ENCODE results near the gene MAPKAPK2. TPM values are rescaled to one million over a fixed set of nuclear protein-coding genes. Genes with fewer than 3 reads are reported as not detected.

The MAPKAPK2 gene
- total and polyA plus RNA-seq, 2 donors (not counting 1 experiment from before 2014, with no cell fraction given): 60.3 to 85.8 TPM

DNA sequence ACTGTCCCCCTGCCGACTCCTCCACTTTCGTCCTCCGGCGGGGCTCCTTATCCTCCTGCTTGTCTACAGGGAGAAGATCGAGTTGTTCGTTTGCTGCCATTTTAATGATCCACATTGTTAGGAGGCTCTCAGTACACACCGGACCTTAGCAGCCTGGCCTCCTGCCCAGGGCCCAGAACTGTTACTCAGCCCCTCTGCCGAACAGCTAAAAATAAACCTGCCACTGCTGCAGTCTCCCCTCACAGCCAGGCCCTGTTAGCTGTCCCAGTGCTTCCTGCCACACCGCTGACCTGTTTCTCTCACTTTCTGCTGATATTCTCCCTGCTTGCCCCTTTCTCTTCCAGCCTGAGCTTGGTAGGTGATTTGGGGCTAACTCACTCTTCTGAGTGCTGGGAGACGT is 8.3 kb downstream of the MAPKAPK2 start:
- H3K4me1 Mint-ChIP-seq: peaks cover 88% of the 10 kb centered on the region
- H3K27me3 Mint-ChIP-seq: no peaks in the 10 kb centered on the region
- WGBS (ENCODE audit: insufficient coverage): 88% methylated on average over 8 of the region's 10 CpGs
- ChIA-PET POLR2A (no interaction called here), CTCF (interaction anchor here (0.5 to 2.8 kb wide), 6 partner anchors 16 to 218 kb away, joined by 3 to 17 read pairs (median 4); no protein-coding TSS in a partner anchor)
- no peak overlapping the region for H3K4me3 Mint-ChIP-seq
- DNase-seq: no peak
- no peak for ATAC-seq (ENCODE audit: low read depth)
- Histone ChIP-seq H3K4me3 (ENCODE audit: control extremely low read depth in 1 of 5, extremely low read depth in 1 of 5, insufficient read depth in 1 of 5, low read depth in 2 of 5, low read length in 4 of 5) (no peak overlapping the region), H3K36me3 (replicated peaks in 1 of 2; ENCODE audit: control extremely low read depth in 1 of 2, control insufficient read depth in 1 of 2, extremely low read depth in 1 of 2, insufficient read depth in 2 of 2, low read length in 1 of 2) (peaks cover 3 to 40% of the 10 kb centered on the region in 2 experiments), H3K9ac (ENCODE audit: low read length) (no peak overlapping the region), H3K27ac (ENCODE audit: low read length in 2 of 2) (no peak overlapping the region), H3K27me3 (replicated peaks in 1 of 4; ENCODE audit: control extremely low read depth in 1 of 4, control insufficient read depth in 3 of 4, insufficient read depth in 4 of 4, low read length in 3 of 4) (no peaks in the 10 kb centered on the region), H3K4me1 (ENCODE audit: control insufficient read depth in 2 of 2, insufficient read depth in 2 of 2, low read length in 2 of 2) (peaks cover 33 to 36% of the 10 kb centered on the region in 2 donors), H3K4me2 (replicated peaks; ENCODE audit: low read depth, low read length, poor library complexity, severe bottlenecking) (no peak overlapping the region), H3K9me3 (ENCODE audit: control extremely low read depth in 1 of 3, control insufficient read depth in 2 of 3, insufficient read depth in 1 of 3, low read length in 2 of 3) (no peaks in the 10 kb centered on the region), H2AFZ (ENCODE audit: insufficient read depth, low read depth, low read length, poor library complexity, severe bottlenecking) (no peak overlapping the region), H3K79me2 (ENCODE audit: control insufficient read depth, insufficient read depth, low read length) (peaks cover 98% of the 10 kb centered on the region), H4K20me1 (ENCODE audit: control insufficient read depth, insufficient read depth, low read length, poor library complexity, severe bottlenecking) (peaks cover 98% of the 10 kb centered on the region)
- H3K27ac Mint-ChIP-seq: peak overlapping the region; percentile 67
- intact Hi-C loops (cut with micrococcal nuclease): no loop called here
- no peak for TF ChIP-seq EZH2 (IDR thresholded peaks at IDR 0.05; ENCODE audit: borderline replicate concordance, insufficient read depth, low read depth, low read length, poor library complexity, severe bottlenecking)
- TF ChIP-seq, protein P1, sequence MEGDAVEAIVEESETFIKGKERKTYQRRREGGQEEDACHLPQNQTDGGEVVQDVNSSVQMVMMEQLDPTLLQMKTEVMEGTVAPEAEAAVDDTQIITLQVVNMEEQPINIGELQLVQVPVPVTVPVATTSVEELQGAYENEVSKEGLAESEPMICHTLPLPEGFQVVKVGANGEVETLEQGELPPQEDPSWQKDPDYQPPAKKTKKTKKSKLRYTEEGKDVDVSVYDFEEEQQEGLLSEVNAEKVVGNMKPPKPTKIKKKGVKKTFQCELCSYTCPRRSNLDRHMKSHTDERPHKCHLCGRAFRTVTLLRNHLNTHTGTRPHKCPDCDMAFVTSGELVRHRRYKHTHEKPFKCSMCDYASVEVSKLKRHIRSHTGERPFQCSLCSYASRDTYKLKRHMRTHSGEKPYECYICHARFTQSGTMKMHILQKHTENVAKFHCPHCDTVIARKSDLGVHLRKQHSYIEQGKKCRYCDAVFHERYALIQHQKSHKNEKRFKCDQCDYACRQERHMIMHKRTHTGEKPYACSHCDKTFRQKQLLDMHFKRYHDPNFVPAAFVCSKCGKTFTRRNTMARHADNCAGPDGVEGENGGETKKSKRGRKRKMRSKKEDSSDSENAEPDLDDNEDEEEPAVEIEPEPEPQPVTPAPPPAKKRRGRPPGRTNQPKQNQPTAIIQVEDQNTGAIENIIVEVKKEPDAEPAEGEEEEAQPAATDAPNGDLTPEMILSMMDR (IDR thresholded peaks at IDR 0.05): no peak
- H3K9me3 Mint-ChIP-seq (ENCODE audit: insufficient read depth): no peaks in the 10 kb centered on the region

- peaks cover 99% of the 10 kb centered on the region for H4K20me1 ChIP-seq (ENCODE audit: control insufficient read depth, insufficient read depth, low read length, poor library complexity, severe bottlenecking)
- no peak overlapping the region for H3K9ac ChIP-seq (ENCODE audit: low read length)
- H3K79me2 ChIP-seq (ENCODE audit: control insufficient read depth, insufficient read depth, low read length): peaks cover 98% of the 10 kb centered on the region
- peaks cover 88% of the 10 kb centered on the region for H3K4me1 Mint-ChIP-seq
- H3K4me2 ChIP-seq (replicated peaks; ENCODE audit: low read depth, low read length, poor library complexity, severe bottlenecking): no peak overlapping the region
- WGBS (ENCODE audit: insufficient coverage): 98% methylated on average over 5 of the region's 7 CpGs
- H3K27ac ChIP-seq (ENCODE audit: low read length in 2 of 2): no peak overlapping the region
- H3K4me3 Mint-ChIP-seq: no peak overlapping the region
- H3K27me3 ChIP-seq (replicated peaks in 1 of 4; ENCODE audit: control extremely low read depth in 1 of 4, control insufficient read depth in 3 of 4, insufficient read depth in 4 of 4, low read length in 3 of 4): no peaks in the 10 kb centered on the region
- no peaks in the 10 kb centered on the region for H3K27me3 Mint-ChIP-seq
- ATAC-seq (ENCODE audit: low read depth) (no peak), DNase-seq (no peak)
- no peak overlapping the region for H2AFZ ChIP-seq (ENCODE audit: insufficient read depth, low read depth, low read length, poor library complexity, severe bottlenecking)
- CTCF ChIA-PET: interaction anchor here (0.8 to 1.5 kb wide), 5 partner anchors 16 to 35 kb away, joined by 3 to 4 read pairs (median 3); no protein-coding TSS in a partner anchor
- intact Hi-C loops (cut with micrococcal nuclease): no loop called here
- no peaks in the 10 kb centered on the region for H3K9me3 ChIP-seq (ENCODE audit: control extremely low read depth in 1 of 3, control insufficient read depth in 2 of 3, insufficient read depth in 1 of 3, low read length in 2 of 3)
- H3K4me3 ChIP-seq (ENCODE audit: control extremely low read depth in 1 of 5, extremely low read depth in 1 of 5, insufficient read depth in 1 of 5, low read depth in 2 of 5, low read length in 4 of 5): no peak overlapping the region
- TF ChIP-seq EZH2 (IDR thresholded peaks at IDR 0.05; ENCODE audit: borderline replicate concordance, insufficient read depth, low read depth, low read length, poor library complexity, severe bottlenecking): no peak
- TF ChIP-seq, protein P1 (IDR thresholded peaks at IDR 0.05): no peak
- H3K4me1 ChIP-seq (ENCODE audit: control insufficient read depth in 2 of 2, insufficient read depth in 2 of 2, low read length in 2 of 2): peaks cover 33 to 34% of the 10 kb centered on the region in 2 donors
- peaks cover 3 to 40% of the 10 kb centered on the region in 2 experiments for H3K36me3 ChIP-seq (replicated peaks in 1 of 2; ENCODE audit: control extremely low read depth in 1 of 2, control insufficient read depth in 1 of 2, extremely low read depth in 1 of 2, insufficient read depth in 2 of 2, low read length in 1 of 2)
- no peak overlapping the region for H3K27ac Mint-ChIP-seq
- H3K9me3 Mint-ChIP-seq (ENCODE audit: insufficient read depth): no peaks in the 10 kb centered on the region
- POLR2A ChIA-PET: no interaction called here
Measured at GRCh38 chr1:206693592-206693991, 8.9 kb downstream of the MAPKAPK2 start.
